BLaER1 (cell line): ENCODE data around the gene EXOC3.
"Not testable (repeated sequence)": the region's sequence is repeated elsewhere in the genome, so short reads cannot be mapped to it uniquely, and the experiment has no call there.

Experiments
- H3K27ac ChIP-seq: shearing (Covaris generic); formaldehyde crosslinking; 2 replicates; pipeline ENCODE4 v1.8.1; 2022
- H3K27me3 ChIP-seq: shearing (Covaris generic); formaldehyde crosslinking; 2 replicates; pipeline ENCODE4 v1.8.1; 2022
- H3K36me3 ChIP-seq: shearing (Covaris generic); formaldehyde crosslinking; 2 replicates; pipeline ENCODE4 v1.8.1; 2022
- H3K4me1 ChIP-seq: shearing (Covaris generic); formaldehyde crosslinking; 2 replicates; pipeline ENCODE4 v1.8.1; 2022
- H3K4me2 ChIP-seq: shearing (Covaris generic); formaldehyde crosslinking; 2 replicates; pipeline ENCODE4 v1.8.1; 2022
- H3K4me3 ChIP-seq: shearing (Covaris generic); formaldehyde crosslinking; 2 replicates; pipeline ENCODE4 v1.8.1; 2022
- H3K9ac ChIP-seq: shearing (Covaris generic); formaldehyde crosslinking; 2 replicates; pipeline ENCODE4 v1.8.1; 2022
- H3K9me3 ChIP-seq: shearing (Covaris generic); formaldehyde crosslinking; 2 replicates; pipeline ENCODE4 v1.8.1; 2022
- H4K20me1 ChIP-seq: shearing (Covaris generic); formaldehyde crosslinking; 2 replicates; pipeline ENCODE4 v1.8.1; 2022
- Cebpa-rat ChIP-seq: shearing (Covaris generic); IDR thresholded peaks from 2 replicates; pipeline ENCODE4 v1.8.1; 2022

Gene EXOC3

DNA sequence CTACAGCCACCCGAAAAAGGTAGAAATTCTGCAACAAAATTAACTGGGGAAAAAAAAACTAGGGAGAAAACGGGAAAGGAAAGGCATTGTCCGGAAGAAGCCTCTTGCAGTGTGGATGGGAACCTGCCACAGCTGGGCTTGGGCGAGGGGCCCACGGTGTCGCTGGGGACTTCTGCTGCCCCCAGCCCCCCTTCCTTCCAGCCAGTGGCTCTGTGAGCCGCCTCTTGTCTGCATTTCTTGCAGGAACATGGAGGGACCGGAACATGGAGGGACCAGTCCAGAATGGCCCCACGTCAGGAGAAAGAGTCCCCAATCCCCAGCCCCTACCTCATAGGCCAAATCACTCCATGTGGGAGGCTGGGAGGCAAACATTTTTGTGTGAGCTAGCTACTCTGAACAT is 36.9 kb upstream of the EXOC3 start:
- H3K36me3 ChIP-seq, result no peaks in the 10 kb centered on the region
- no peak overlapping the region for H3K4me3 ChIP-seq
- no peak for TF ChIP-seq Cebpa-rat
- no peak overlapping the region for H3K27ac ChIP-seq
- no peak overlapping the region for H3K9ac ChIP-seq
- peak overlapping the region; percentile 18; the same call in 1 of the 2 replicates for H3K4me2 ChIP-seq
- no peaks in the 10 kb centered on the region for H3K9me3 ChIP-seq
- peaks cover 56% of the 10 kb centered on the region for H3K4me1 ChIP-seq
- no peaks in the 10 kb centered on the region for H3K27me3 ChIP-seq
- H4K20me1 ChIP-seq, result no peaks in the 10 kb centered on the region

DNA sequence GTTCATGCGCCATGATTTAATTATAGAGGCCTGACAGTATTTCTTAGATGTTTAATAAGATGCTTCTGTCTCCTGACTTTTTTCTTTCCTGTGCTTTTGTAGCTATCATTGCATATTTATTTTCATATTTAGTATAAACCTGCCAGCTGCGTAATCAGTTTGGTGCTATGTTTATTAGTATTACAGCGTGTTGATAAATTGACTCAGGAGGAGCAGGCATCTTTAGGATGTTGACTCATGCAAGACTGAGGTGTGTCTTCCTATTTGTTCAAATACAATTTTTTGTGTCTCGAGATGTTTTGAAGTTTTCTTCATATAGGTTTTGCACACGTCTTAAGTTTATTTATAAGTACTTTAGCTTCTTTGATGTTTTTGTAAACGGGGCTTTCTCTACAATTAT is 35.9 kb upstream of the EXOC3 start:
- no peak overlapping the region for H3K4me2 ChIP-seq

DNA sequence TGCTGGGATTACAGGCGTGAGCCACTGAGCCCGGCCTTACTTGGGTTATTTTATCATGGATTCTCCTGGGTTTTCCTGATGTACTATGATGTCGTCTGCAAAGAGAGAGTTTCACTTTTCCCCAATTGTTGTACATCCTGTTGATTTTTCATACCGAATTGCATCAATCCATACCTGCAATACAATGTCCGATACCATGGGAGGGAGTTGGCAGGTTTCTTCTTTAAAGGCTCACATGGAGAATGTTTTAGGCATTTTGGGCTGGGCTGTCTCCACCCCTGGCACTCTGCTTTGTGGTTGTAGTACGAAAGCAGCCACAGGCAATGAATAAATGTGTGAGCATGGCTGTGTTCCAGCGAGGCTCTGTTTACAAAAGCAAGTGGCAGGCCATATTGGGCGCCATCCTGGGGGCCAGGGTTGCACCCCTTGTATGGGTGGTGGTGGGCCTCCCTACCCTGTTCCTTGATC is 35.1 kb upstream of the EXOC3 start:
- TF ChIP-seq Cebpa-rat, result no peak
- no peak overlapping the region for H3K27ac ChIP-seq
- no peak overlapping the region for H3K4me2 ChIP-seq
- no peaks in the 10 kb centered on the region for H3K36me3 ChIP-seq
- H3K9me3 ChIP-seq, result no peaks in the 10 kb centered on the region
- H3K9ac ChIP-seq, result no peak overlapping the region
- peaks cover 42% of the 10 kb centered on the region for H3K4me1 ChIP-seq
- no peak overlapping the region for H3K4me3 ChIP-seq
- H3K27me3 ChIP-seq, result no peaks in the 10 kb centered on the region
- no peaks in the 10 kb centered on the region for H4K20me1 ChIP-seq

More for the DNA sequence above, 35.9 kb upstream of the EXOC3 start:
- H3K4me3 ChIP-seq, result no peak overlapping the region
- H3K9ac ChIP-seq, result no peak overlapping the region
- no peaks in the 10 kb centered on the region for H4K20me1 ChIP-seq
- H3K4me1 ChIP-seq, result peaks cover 46% of the 10 kb centered on the region
- H3K36me3 ChIP-seq, result no peaks in the 10 kb centered on the region
- H3K27ac ChIP-seq, result no peak overlapping the region
- H3K9me3 ChIP-seq, result no peaks in the 10 kb centered on the region
- no peaks in the 10 kb centered on the region for H3K27me3 ChIP-seq
- TF ChIP-seq Cebpa-rat, result no peak

DNA sequence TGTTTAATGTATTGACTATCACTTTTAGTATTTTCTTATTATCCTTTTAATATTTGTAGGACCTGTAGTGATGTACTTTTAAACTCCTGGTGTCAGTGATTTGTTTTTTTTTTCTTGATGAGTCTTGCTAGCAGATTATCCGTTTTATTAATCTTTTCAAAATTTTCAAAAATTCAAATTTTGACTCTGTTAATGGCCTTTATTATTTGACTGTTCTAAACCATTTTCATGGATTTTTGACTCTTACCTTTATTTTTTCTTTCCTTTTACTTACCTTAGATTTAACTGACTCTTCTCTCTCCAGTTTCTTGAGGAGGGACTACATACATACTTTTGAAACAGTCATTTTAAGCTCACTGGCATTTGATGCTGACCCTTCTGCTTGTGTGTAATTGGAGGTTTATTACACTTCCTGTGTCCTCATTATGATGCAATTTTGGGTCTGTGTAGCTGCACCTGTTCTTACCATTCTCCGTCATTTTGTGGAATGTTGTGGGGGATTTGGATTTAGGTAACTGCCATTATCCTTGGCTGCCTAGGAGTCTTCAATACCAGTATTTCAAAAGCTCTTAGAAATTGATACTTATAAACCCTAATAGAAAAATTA is 32.0 kb upstream of the EXOC3 start:
- Histone ChIP-seq H3K27me3 (no peaks in the 10 kb centered on the region), H3K27ac (no peak overlapping the region), H3K4me2 (no peak overlapping the region), H3K4me3 (no peak overlapping the region), H3K36me3 (no peaks in the 10 kb centered on the region), H3K4me1 (peaks cover 37% of the 10 kb centered on the region), H4K20me1 (no peaks in the 10 kb centered on the region), H3K9ac (no peak overlapping the region), H3K9me3 (no peaks in the 10 kb centered on the region)
- TF ChIP-seq Cebpa-rat, result no peak

DNA sequence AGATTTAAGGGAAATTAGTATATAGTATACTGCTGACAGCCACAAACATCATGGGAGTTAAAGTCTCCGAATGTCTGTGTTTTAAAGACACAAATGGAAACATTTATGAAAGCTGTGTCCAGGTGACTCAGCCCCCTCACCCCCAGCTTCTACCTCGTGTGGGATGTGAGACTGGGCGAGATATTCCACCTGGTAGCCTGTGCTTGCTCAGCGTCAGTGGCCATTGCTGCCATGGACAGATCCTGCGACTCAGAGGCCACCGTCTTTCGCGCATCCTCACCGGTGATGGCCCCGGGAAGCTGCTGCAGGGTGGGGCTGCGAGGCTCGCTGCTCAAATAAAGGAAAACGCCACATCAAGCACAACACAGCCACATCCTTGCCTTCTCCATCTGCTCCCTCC is 31.2 kb upstream of the EXOC3 start:
- Histone ChIP-seq H3K9me3 (no peaks in the 10 kb centered on the region), H3K4me1 (peaks cover 38% of the 10 kb centered on the region), H4K20me1 (no peaks in the 10 kb centered on the region), H3K36me3 (no peaks in the 10 kb centered on the region), H3K27me3 (no peaks in the 10 kb centered on the region), H3K4me2 (no peak overlapping the region), H3K4me3 (no peak overlapping the region), H3K9ac (no peak overlapping the region), H3K27ac (no peak overlapping the region)
- TF ChIP-seq Cebpa-rat, result no peak

DNA sequence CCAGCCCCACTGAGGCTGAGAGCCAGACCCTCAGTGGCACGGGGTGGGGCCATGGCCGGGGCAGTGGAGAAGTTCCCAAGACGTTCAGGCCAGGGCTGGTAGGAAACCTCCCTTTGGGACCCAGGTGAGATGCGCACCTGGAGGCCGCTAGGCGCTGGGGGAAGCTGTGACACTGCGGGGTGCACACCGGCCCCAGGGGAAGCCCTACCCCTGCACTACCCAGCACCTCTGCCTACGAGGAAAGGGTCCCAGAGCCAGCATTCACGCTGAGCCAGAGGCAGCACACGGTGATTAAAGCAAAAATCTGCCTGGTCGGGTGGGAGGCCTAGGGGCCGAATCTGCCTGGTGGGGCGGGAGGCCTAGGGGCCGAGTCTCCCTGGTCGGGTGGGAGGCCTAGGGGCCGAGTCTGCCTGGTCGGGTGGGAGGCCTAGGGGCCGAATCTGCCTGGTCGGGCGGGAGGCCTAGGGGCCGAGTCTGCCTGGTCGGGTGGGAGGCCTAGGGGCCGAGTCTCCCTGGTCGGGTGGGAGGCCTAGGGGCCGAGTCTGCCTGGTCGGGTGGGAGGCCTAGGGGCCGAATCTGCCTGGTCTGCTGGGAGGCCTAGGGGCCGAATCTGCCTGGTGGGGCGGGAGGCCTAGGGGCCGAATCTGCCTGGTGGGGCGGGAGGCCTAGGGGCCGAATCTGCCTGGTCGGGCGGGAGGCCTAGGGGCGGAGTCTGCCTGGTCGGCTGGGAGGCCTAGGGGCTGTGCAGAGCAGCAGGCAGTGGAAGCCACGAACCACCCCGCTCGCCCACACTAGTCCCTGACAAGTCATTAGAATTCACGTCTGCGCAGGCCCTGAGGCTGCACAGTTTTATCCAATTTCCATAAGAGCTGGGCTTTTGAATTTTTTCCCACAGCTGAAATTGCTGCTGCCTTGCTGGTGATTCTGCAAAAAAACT is 27.7 kb upstream of the EXOC3 start:
- not testable (repeated sequence) for H3K9me3 ChIP-seq, H4K20me1 ChIP-seq, H3K27me3 ChIP-seq, H3K36me3 ChIP-seq
- H3K9ac ChIP-seq, result peak overlapping the region; percentile 75
- H3K4me1 ChIP-seq, result peaks cover 54% of the 10 kb centered on the region
- H3K4me3 ChIP-seq, result 0 out of 2 replicates have a peak overlapping the region, but pooled peaks have one; percentile 39
- H3K4me2 ChIP-seq, result peak overlapping the region; percentile 81
- peak overlapping the region; percentile 85 for H3K27ac ChIP-seq

DNA sequence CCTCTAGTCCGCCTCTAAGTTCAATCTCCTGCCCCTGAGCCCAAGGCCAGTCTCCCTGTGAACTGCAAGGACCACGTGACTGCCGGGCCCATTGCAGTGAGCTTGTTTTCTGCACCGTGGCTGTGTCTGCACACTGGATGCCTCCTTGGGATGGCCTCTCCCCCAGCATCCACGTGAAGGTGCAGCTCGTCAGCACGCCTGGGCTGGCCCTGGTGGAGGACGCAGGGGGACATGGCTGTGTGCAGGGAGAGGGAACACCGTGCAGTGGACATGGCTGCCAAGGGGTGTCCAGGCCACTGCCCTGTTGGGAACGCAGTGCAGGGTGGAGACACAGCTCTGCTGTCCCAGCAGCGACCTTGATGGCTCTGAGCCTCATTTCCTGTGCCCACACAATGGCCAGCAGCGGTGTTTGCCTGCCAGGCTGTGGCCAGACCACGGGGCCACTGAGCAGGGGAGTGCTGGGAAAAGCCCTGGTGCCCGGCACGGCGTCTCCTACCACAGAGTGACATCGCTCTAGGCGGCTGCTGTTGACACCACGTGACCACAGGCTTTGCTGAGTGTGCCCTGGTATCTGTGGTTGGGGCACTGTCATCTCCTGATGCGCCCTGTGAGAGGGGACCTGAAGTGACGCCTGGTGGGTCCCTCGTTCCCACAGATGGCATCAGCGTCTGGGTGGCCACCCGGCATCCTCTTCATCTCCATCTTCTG is 26.9 kb upstream of the EXOC3 start:
- Histone ChIP-seq H3K4me3 (no peak overlapping the region), H3K27ac (0 out of 2 replicates have a peak overlapping the region, but pooled peaks have one; percentile 85), H3K27me3 (no peaks in the 10 kb centered on the region), H4K20me1 (no peaks in the 10 kb centered on the region), H3K9ac (peak overlapping the region; percentile 75; the same call in 1 of the 2 replicates), H3K36me3 (peaks cover 2% of the 10 kb centered on the region; the same call in 1 of the 2 replicates), H3K9me3 (peaks cover 3% of the 10 kb centered on the region; the same call in 1 of the 2 replicates), H3K4me1 (peaks cover 54% of the 10 kb centered on the region), H3K4me2 (peak overlapping the region; percentile 81)
- TF ChIP-seq Cebpa-rat, result no peak

DNA sequence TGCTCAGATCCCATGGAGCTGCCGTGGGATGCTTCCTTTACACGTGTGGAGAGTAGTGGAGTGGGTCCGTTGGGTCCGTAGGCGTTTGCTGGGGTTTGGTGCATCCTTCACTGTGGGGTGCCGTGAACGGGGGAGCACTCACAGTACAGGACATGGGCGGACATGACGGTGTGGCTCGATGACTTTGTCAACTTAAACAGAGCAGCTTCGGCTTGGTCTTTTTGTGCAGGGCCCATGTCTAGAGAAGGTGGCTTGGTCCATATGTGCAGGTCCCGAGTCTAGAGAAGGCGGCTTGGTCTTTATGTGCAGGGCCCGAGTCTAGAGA is 26.4 kb upstream of the EXOC3 start:
- Histone ChIP-seq H3K4me3 (no peak overlapping the region), H3K27me3 (no peaks in the 10 kb centered on the region), H4K20me1 (no peaks in the 10 kb centered on the region), H3K27ac (no peak overlapping the region), H3K9me3 (peaks cover 8% of the 10 kb centered on the region; the same call in 1 of the 2 replicates), H3K9ac (no peak overlapping the region), H3K36me3 (peaks cover 4% of the 10 kb centered on the region; the same call in 1 of the 2 replicates), H3K4me1 (peaks cover 57% of the 10 kb centered on the region), H3K4me2 (no peak overlapping the region)
- TF ChIP-seq Cebpa-rat, result no peak

DNA sequence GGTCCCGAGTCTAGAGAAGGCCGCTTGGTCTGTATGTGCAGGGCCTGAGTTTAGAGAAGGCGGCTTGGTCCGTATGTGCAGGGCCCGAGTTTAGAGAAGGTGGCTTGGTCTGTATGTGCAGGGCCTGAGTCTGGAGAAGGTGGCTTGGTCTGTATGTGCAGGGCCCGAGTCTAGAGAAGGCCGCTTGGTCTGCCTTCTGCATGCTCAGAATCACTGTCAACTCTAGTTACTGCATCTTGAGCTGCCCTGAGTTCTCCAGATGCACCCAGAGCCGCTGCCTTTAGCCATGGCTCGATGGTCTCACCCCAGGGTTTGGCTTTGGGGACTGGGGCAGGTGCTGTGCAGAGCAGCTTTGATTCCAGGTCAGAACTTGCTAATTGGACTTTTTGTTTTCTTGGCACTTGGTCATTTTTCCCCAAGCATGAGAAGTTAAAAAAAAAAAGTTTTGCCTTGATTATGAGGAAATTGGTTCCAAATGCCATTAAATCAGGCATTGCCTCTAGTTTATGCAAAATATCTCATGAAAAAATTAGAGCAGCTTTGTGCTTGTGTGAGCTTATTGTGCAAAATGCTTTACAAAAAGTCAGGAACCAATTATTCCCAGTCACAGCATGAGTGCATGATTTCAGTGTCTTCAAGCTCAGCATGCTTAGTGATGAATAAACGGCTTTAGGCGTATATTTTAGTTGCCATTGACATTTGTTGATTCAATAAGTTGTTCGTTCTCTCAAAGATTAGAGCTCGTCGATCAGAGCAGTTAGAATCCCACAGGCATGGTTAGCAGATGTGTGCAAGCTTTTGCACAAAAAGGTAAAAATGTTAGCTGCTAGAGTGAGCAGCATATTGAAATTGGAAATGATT is 25.4 kb upstream of the EXOC3 start:
- Histone ChIP-seq H3K27me3 (no peaks in the 10 kb centered on the region), H4K20me1 (no peaks in the 10 kb centered on the region), H3K9ac (no peak overlapping the region), H3K4me1 (peaks cover 65% of the 10 kb centered on the region), H3K36me3 (peaks cover 4% of the 10 kb centered on the region; the same call in 1 of the 2 replicates), H3K4me2 (no peak overlapping the region), H3K9me3 (peaks cover 8% of the 10 kb centered on the region; the same call in 1 of the 2 replicates), H3K4me3 (no peak overlapping the region), H3K27ac (no peak overlapping the region)
- TF ChIP-seq Cebpa-rat, result no peak
